ENCODE data around the gene FCRL4.
"Not testable (repeated sequence)": the region's sequence is repeated elsewhere in the genome, so short reads cannot be mapped to it uniquely, and the experiment has no call there.

The FCRL4 gene

GRCh38 chr1:157558119-157558518 is 39.8 kb downstream of the FCRL4 start:
- no peak overlapping the region for H3K4me3 ChIP-seq (ENCODE audit: low read length)
- DNase-seq (ENCODE audit: low read depth), result no peak
- no peak for TF ChIP-seq CTCF (conservative IDR thresholded peaks at IDR 0.05; ENCODE audit: low read length)

- TF ChIP-seq CTCF (conservative IDR thresholded peaks at IDR 0.05; ENCODE audit: low read length), result no peak
- H3K4me3 ChIP-seq (ENCODE audit: low read length), result no peak within 1 kb of the TSS
- DNase-seq (ENCODE audit: low read depth), result no peak
These were observed 45.9 kb downstream of the FCRL4 start, which contains the start of gene FCRL5 for GRCh38 chr1:157551694-157552693. Gene FCRL5, minus strand, starts transcription at chr1:157552515. Its CDS starts 153 bp downstream, at chr1:157552362.

- not testable (repeated sequence) for DNase-seq (ENCODE audit: low read depth); H3K4me3 ChIP-seq (ENCODE audit: low read length)
These were observed 49.8 kb downstream of the FCRL4 start for GRCh38 chr1:157548081-157548480.

GRCh38 chr1:157542676-157543075 is 55.2 kb downstream of the FCRL4 start:
- no peak overlapping the region for H3K4me3 ChIP-seq (ENCODE audit: low read length)
- no peak for DNase-seq (ENCODE audit: low read depth)

GRCh38 chr1:157540852-157541251 is 57.0 kb downstream of the FCRL4 start:
- no peak overlapping the region for H3K4me3 ChIP-seq (ENCODE audit: low read length)
- no peak for TF ChIP-seq CTCF (conservative IDR thresholded peaks at IDR 0.05; ENCODE audit: low read length)
- DNase-seq (ENCODE audit: low read depth), result no peak

More at GRCh38 chr1:157542676-157543075, 55.2 kb downstream of the FCRL4 start:
- TF ChIP-seq CTCF (conservative IDR thresholded peaks at IDR 0.05; ENCODE audit: low read length), result no peak

GRCh38 chr1:157540160-157540748 is 57.6 kb downstream of the FCRL4 start:
- DNase-seq (ENCODE audit: low read depth), result no peak
- no peak for TF ChIP-seq CTCF (conservative IDR thresholded peaks at IDR 0.05; ENCODE audit: low read length)
- H3K4me3 ChIP-seq (ENCODE audit: low read length), result no peak overlapping the region

- TF ChIP-seq CTCF (conservative IDR thresholded peaks at IDR 0.05; ENCODE audit: low read length), result no peak
- DNase-seq (ENCODE audit: low read depth), result no peak
- no peak overlapping the region for H3K4me3 ChIP-seq (ENCODE audit: low read length)
These were observed 58.3 kb downstream of the FCRL4 start for GRCh38 chr1:157539568-157539967.

Measured in AG10803 (cell line).